ENCODE data around the gene GGCT.
A peak's percentile ranks its signal among the peaks of the same experiment; 100 is the strongest.
"Not testable (repeated sequence)": the region's sequence is repeated elsewhere in the genome, so short reads cannot be mapped to it uniquely, and the experiment has no call there.

The GGCT gene

DNA sequence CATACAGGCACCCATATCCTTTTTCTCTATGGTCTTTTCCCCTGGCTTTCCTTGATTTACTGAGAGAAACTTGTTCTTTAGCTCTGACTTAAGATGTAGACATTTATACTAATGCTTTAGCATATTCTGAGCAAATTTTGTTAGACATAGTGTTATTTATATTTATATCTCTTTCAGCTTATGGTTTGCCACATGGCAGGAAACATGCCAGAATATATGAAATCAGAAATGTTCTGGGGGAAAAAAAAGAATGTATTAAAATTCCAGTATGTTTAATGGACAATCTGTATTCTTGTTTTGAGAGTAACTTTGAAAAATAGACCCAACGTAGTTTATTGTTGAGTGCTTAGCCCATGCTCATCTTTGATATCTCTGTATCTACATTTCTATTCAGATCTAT is 10.1 kb upstream of the GGCT start:
- FAIRE-seq, result no peak

GRCh38 chr7:30514177-30514576 is 9.5 kb upstream of the GGCT start:
- no peak for FAIRE-seq

DNA sequence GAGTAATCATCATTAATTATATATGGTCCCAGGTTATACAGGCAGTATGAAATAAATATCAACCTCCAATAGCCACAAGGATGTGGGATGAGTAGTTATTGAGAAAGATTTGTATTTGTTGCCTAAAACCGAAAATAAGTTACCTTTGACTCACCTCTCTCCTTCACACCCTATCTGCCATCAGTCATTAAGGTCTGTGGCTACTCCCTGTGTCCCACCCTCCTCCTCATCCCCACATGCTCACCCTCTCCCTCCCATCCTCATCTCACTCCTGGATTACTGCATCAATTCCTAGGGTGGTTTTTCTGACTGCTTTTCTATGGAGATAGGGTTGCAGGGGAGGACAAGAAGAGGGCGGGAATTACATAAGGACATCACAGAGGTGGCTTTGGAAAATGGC is 9.1 kb upstream of the GGCT start:
- no peak for FAIRE-seq

DNA sequence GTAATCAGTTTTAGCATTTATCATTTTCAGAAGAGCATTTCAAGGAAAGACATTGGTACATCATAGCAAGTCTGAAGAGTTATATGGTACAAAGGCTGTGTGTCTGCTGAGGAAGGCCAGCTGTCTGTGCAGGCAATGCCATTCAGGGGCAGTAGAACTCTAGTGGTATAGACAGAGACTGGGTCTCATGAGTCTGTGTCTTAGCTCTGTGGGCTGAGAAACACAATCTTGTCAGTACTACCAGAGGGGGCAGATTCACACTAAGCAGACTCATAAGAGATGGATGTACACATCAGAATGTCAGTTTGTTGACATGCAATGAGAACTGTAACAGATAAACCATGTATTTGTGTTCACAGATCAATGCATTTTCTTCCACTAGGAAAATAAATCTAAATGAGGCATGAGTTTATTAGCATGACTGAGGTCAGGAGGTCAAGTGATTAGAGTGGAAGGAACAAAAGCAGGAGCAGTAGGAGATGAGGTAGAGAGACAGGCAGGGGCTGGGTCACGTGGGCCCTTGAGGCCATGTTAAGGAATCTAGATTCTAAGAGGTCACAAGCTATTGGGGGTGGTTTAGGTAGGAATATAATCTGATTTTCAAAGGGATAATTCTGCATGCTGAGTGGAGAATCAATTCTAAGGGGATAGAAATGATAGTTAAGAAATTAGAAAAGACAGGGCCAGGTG is 7.5 kb upstream of the GGCT start:
- FAIRE-seq, result no peak

- no peak for FAIRE-seq
Measured at GRCh38 chr7:30511494-30511893, 6.9 kb upstream of the GGCT start.

GRCh38 chr7:30510124-30511075 is 5.8 kb upstream of the GGCT start:
- FAIRE-seq, result peak; percentile 36

- not testable (repeated sequence) for FAIRE-seq
Measured at GRCh38 chr7:30509171-30509857, 4.7 kb upstream of the GGCT start.

GRCh38 chr7:30507346-30507900 is 2.8 kb upstream of the GGCT start:
- FAIRE-seq, result not testable (repeated sequence)

GRCh38 chr7:30505174-30505697 is 607 bp upstream of the GGCT start:
- no peak for FAIRE-seq

- no peak for FAIRE-seq
Measured at GRCh38 chr7:30503274-30504212, 1.1 kb downstream of the GGCT start.

DNA sequence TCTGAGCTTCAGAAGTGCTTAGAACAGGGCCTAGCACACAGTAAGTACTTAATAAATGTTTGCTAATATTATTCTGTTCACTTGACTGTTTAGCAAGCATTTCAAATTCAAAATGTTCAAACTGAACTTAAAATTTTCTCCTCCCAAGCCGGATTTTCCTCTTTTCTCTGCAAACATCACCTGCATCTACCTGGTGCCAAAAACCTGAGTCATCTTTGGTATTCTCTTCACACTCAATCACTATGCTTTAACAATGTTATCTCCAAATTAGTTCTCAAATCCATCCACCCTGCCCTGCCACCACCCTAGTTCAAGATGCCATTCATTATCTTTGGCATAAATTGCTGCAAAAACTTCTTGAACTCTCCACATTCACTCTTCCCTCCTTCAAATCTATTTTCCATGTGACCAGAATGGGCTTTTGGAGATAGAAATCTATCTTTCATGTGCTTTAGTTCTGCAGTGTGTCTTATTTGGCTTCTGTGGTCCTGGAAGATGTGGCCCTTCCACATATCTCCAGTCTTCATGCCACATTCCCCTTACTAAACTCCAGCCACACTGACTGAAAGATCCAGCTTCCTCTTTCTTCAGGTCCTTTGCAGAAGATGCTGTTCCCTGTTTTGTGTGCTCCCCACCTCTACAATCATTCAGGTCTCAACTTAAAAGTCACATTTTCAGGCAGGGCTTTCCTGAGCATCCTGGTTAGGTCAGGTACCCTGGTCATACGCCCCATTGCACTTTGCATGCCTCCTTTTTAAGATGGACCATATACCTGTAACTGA is 2.0 kb downstream of the GGCT start:
- no peak for FAIRE-seq

DNA sequence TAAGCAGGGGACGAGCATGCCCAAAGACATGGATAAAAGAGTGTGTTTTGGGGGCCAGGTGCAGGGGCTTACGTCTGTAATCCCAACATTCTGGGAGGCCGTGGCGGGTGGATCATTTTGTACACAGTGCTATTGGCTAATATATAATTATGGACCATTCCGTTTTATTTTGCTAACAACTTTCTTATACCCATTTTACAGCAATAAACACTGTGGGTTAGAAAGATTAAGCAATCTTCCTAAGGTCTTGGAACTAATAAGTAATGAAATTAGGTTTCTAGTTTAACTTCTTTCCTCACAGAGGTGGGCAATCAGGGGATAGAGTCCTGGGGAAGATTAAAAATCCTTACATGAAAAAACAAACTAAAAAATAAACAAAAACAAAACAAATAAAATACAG is 3.4 kb downstream of the GGCT start:
- no peak for FAIRE-seq

GRCh38 chr7:30493228-30493627 is 11.4 kb downstream of the GGCT start:
- no peak for FAIRE-seq

GRCh38 chr7:30491417-30491816 is 13.2 kb downstream of the GGCT start:
- no peak for FAIRE-seq

GRCh38 chr7:30487371-30487770 is 17.3 kb downstream of the GGCT start:
- FAIRE-seq, result no peak

GRCh38 chr7:30485667-30486066 is 19.0 kb downstream of the GGCT start:
- no peak for FAIRE-seq

DNA sequence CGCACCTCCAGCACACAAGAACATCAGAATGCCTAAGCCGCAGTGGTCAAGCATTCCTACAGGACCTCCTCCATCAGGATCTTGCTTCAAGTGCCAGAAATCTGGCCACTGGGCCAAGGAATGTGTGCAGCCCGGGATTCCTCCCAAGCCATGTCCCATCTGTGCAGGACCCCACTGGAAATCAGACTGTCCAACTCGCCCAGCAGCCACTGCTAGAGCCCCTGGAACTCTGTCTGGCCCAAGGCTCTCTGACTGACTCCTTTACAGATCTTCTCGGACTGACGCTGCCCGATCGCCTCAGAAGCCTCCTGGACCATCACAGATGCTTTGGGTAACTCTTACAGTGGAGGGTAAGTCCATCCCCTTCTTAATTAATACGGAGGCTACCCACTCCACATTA is 23.2 kb downstream of the GGCT start:
- FAIRE-seq, result not testable (repeated sequence)

GRCh38 chr7:30479202-30480120 is 25.2 kb downstream of the GGCT start:
- no peak for FAIRE-seq

- FAIRE-seq, result no peak
Measured at GRCh38 chr7:30478349-30479201, 26.1 kb downstream of the GGCT start, which contains the start of gene NOD1. Gene NOD1 (minus strand): TSS chr7:30478784. CDS start chr7:30456921, 21,863 bp downstream.
